ENCODE results near the gene PTPRT. TPM values are rescaled to one million over a fixed set of nuclear protein-coding genes. Genes with fewer than 3 reads are reported as not detected.

PTPRT gene
- total RNA-seq, 1 experiment from 2014 or later = 0.20 TPM

GRCh38 chr20:42125426-42125825 lies 1064.3 kb downstream of the PTPRT start:
- H3K4me1 ChIP-seq = no peaks in the 10 kb centered on the region
- H3K4me3 ChIP-seq (ENCODE audit: low read depth, low read length) = no peak overlapping the region
- no peaks in the 10 kb centered on the region for H3K4me1 Mint-ChIP-seq (ENCODE audit: low read depth, unreplicated experiment)
- no peak for DNase-seq
- CTCF ChIA-PET = no interaction called here
- intact Hi-C loops (cut with micrococcal nuclease; ENCODE audit: unreplicated experiment) = no loop called here
- BruUV-seq (replicated peaks) = no TSS peak
- no peak overlapping the region for H3K4me3 Mint-ChIP-seq (ENCODE audit: unreplicated experiment)
- no peaks in the 10 kb centered on the region for H3K36me3 Mint-ChIP-seq (ENCODE audit: insufficient read depth, unreplicated experiment)
- H3K9me3 ChIP-seq = no peaks in the 10 kb centered on the region
- H3K9me3 Mint-ChIP-seq (ENCODE audit: unreplicated experiment) = no peaks in the 10 kb centered on the region
- peaks cover 10% of the 10 kb centered on the region for H3K27me3 Mint-ChIP-seq (ENCODE audit: insufficient read depth, unreplicated experiment)
- H3K36me3 ChIP-seq (ENCODE audit: control insufficient read depth, insufficient read depth, low read length) = no peaks in the 10 kb centered on the region
- no peaks in the 10 kb centered on the region for H3K27me3 ChIP-seq (replicated peaks; ENCODE audit: control insufficient read depth, insufficient read depth, low read length)
- no peak overlapping the region for H3K27ac Mint-ChIP-seq (ENCODE audit: unreplicated experiment)
- TF ChIP-seq CTCF (IDR thresholded peaks at IDR 0.05; ENCODE audit: insufficient read depth in 1 of 2, low read depth in 1 of 2, low read length in 1 of 2, severe bottlenecking in 1 of 2, unreplicated experiment in 1 of 2) = no peak
- POLR2A ChIA-PET = no interaction called here

DNA sequence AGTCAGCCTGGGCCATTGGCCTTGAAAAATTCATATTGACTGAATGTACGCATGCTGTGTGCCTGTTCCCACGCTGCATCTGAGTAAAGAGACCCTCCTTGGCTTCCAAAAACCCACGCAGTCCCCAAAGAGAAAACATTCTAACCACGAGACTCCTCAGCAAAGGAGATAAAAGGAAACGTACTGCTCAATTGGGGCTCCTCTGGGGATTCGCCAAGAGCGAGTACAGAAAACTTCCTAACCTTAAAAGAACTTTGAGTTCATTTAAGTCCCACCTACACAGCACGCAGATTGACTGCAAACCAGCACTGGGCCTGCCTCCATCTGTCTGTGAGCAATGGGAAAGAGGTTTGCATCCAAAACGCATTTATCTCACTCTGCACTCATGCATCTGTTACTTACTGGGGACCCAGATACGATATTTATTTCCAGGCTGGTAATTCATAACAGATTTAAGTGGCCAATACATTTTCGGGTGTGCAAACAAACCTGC lies 1065.7 kb downstream of the PTPRT start:
- no peak for DNase-seq
- no peaks in the 10 kb centered on the region for H3K27me3 ChIP-seq (replicated peaks; ENCODE audit: control insufficient read depth, insufficient read depth, low read length)
- ChIA-PET POLR2A (no interaction called here), CTCF (no interaction called here)
- no peaks in the 10 kb centered on the region for H3K36me3 ChIP-seq (ENCODE audit: control insufficient read depth, insufficient read depth, low read length)
- BruUV-seq (replicated peaks) = no TSS peak
- H3K4me3 ChIP-seq (ENCODE audit: low read depth, low read length) = no peak overlapping the region
- intact Hi-C loops (cut with micrococcal nuclease; ENCODE audit: unreplicated experiment) = no loop called here
- H3K9me3 ChIP-seq = no peaks in the 10 kb centered on the region
- no peak overlapping the region for H3K27ac Mint-ChIP-seq (ENCODE audit: unreplicated experiment)
- no peaks in the 10 kb centered on the region for H3K4me1 Mint-ChIP-seq (ENCODE audit: low read depth, unreplicated experiment)
- no peaks in the 10 kb centered on the region for H3K36me3 Mint-ChIP-seq (ENCODE audit: insufficient read depth, unreplicated experiment)
- H3K4me1 ChIP-seq = no peaks in the 10 kb centered on the region
- no peaks in the 10 kb centered on the region for H3K9me3 Mint-ChIP-seq (ENCODE audit: unreplicated experiment)
- TF ChIP-seq CTCF (IDR thresholded peaks at IDR 0.05; ENCODE audit: insufficient read depth in 1 of 2, low read depth in 1 of 2, low read length in 1 of 2, severe bottlenecking in 1 of 2, unreplicated experiment in 1 of 2) = no peak
- peaks cover 12% of the 10 kb centered on the region for H3K27me3 Mint-ChIP-seq (ENCODE audit: insufficient read depth, unreplicated experiment)
- no peak overlapping the region for H3K4me3 Mint-ChIP-seq (ENCODE audit: unreplicated experiment)

- ChIA-PET POLR2A (no interaction called here), CTCF (no interaction called here)
- Mint-ChIP-seq H3K36me3 (ENCODE audit: insufficient read depth, unreplicated experiment) (no peaks in the 10 kb centered on the region), H3K4me1 (ENCODE audit: low read depth, unreplicated experiment) (no peaks in the 10 kb centered on the region), H3K27me3 (ENCODE audit: insufficient read depth, unreplicated experiment) (peaks cover 28% of the 10 kb centered on the region), H3K4me3 (ENCODE audit: unreplicated experiment) (no peak overlapping the region), H3K27ac (ENCODE audit: unreplicated experiment) (no peak overlapping the region), H3K9me3 (ENCODE audit: unreplicated experiment) (no peaks in the 10 kb centered on the region)
- no peaks in the 10 kb centered on the region for H3K9me3 ChIP-seq
- no peaks in the 10 kb centered on the region; the same call in 1 of the 2 replicates for H3K27me3 ChIP-seq (replicated peaks; ENCODE audit: control insufficient read depth, insufficient read depth, low read length)
- BruUV-seq (replicated peaks) = no TSS peak
- no peaks in the 10 kb centered on the region for H3K36me3 ChIP-seq (ENCODE audit: control insufficient read depth, insufficient read depth, low read length)
- H3K4me3 ChIP-seq (ENCODE audit: low read depth, low read length) = no peak overlapping the region
- DNase-seq = no peak
- intact Hi-C loops (cut with micrococcal nuclease; ENCODE audit: unreplicated experiment) = no loop called here
- no peaks in the 10 kb centered on the region for H3K4me1 ChIP-seq
- no peak for TF ChIP-seq CTCF (IDR thresholded peaks at IDR 0.05; ENCODE audit: insufficient read depth in 1 of 2, low read depth in 1 of 2, low read length in 1 of 2, severe bottlenecking in 1 of 2, unreplicated experiment in 1 of 2)
These were observed 1071.1 kb downstream of the PTPRT start for GRCh38 chr20:42118409-42119125.
